Lung (tissue), 12 donors: Measurements from ENCODE around the gene TMF1. TPM values are rescaled to one million over a fixed set of nuclear protein-coding genes. Genes with fewer than 3 reads are reported as not detected.

ENCODE experiments used
- ATAC-seq: fragments of 200-7000 bp; cut with Tn5 transposase; one replicate; pipeline ENCODE4 v1.9.1; 2020; ENCODE audit warnings: moderate number of reproducible peaks; ENCODE audit not compliant: insufficient read depth, low FRiP score
- DNase-seq, 3 donors: peaks; one replicate each; pipeline ENCODE4 v3.0.0-alpha.2; 2013 to 2017
- H3K27ac ChIP-seq, 2 donors: one replicate each; pipeline ENCODE4 v1.5.1; 2013; ENCODE audit warnings: mild to moderate bottlenecking in 2 of 2, moderate library complexity in 2 of 2, control low read depth in 1 of 2, inconsistent platforms in 1 of 2, low read depth in 1 of 2, low read length in 1 of 2
- H3K27me3 ChIP-seq, 3 donors: one replicate each; pipeline ENCODE4 v1.5.1; 2013; ENCODE audit warnings: low read length in 2 of 3; ENCODE audit not compliant: control insufficient read depth in 3 of 3, insufficient read depth in 3 of 3
- H3K36me3 ChIP-seq, 4 donors: one replicate each; pipeline ENCODE4 v1.5.1; 2013; ENCODE audit warnings: low read length in 4 of 4, mild to moderate bottlenecking in 1 of 4, moderate library complexity in 1 of 4; ENCODE audit not compliant: control insufficient read depth in 4 of 4, insufficient read depth in 4 of 4
- H3K4me1 ChIP-seq, 5 donors: one replicate each; pipeline ENCODE4 v1.5.1; 2013; ENCODE audit warnings: low read length in 5 of 5, mild to moderate bottlenecking in 2 of 5, moderate library complexity in 1 of 5; ENCODE audit not compliant: control insufficient read depth in 5 of 5, insufficient read depth in 5 of 5
- H3K4me3 ChIP-seq: one replicate; pipeline ENCODE4 v1.5.1; 2013; ENCODE audit warnings: mild to moderate bottlenecking, control low read depth, moderate library complexity
- H3K9ac ChIP-seq, 2 donors: one replicate each; pipeline ENCODE4 v1.5.1; 2013; ENCODE audit warnings: low read length in 2 of 2, control low read depth in 1 of 2; ENCODE audit not compliant: insufficient read depth in 1 of 2
- H3K9me3 ChIP-seq, 4 donors: one replicate each; pipeline ENCODE4 v1.5.1; 2013; ENCODE audit warnings: low read length in 3 of 4, mild to moderate bottlenecking in 1 of 4, moderate library complexity in 1 of 4; ENCODE audit not compliant: control insufficient read depth in 4 of 4, insufficient read depth in 3 of 4
- CTCF ChIP-seq: IDR thresholded peaks from 2 replicates; pipeline ENCODE4 v1.5.1; 2012; ENCODE audit warnings: mild to moderate bottlenecking; ENCODE audit errors: control extremely low read depth, extremely low read depth
- WGBS, 2 donors: extraction: QIAGEN DNeasy Blood & Tissue Kit; methylation state at CpG; one replicate each; pipeline ENCODE4 v1.1.7; 2013; 5-methylcytosine and 5-hydroxymethylcytosine counted together
- polyA plus RNA-seq, 2 donors: library from polyadenylated mRNA; stranded (reverse); fragments of 200-250 nt; gene quantifications; one replicate each; pipeline ENCODE4 v1.2.1, GENCODE V29; 2013
- total RNA-seq, 2 donors: library from RNA; depleted of rRNA in 1 of 2; stranded (reverse); fragments of >200 nt in 1 of 2; gene quantifications; one replicate each; pipeline ENCODE4 v1.2.1, GENCODE V29; 2014 to 2021
- donor health status: control.
- donor health status: control.
- donor health status: Bipolar disorder and iron deficiency.
- donor health status: healthy.
- donor health status: DM: yes; HTN: yes; CAD: no.

The TMF1 gene
- total and polyA plus RNA-seq, 4 donors = 9.6 to 84.3 (median 26.1) TPM

- H3K36me3 ChIP-seq = peaks cover 0 to 4% (median 0%) of the 10 kb centered on the region in 4 donors
- H3K27me3 ChIP-seq = no peaks in the 10 kb centered on the region
- no peaks in the 10 kb centered on the region for H3K9me3 ChIP-seq
- ATAC-seq (peak; percentile 50), DNase-seq (peak; percentile 61 to 82 (median 68))
- peaks cover 6 to 36% (median 24%) of the 10 kb centered on the region in 5 donors for H3K4me1 ChIP-seq
- WGBS, 2 donors = 1% methylated on average over 8 of the region's 8 CpGs
- no peak for TF ChIP-seq CTCF
- H3K27ac ChIP-seq = peak overlapping the region; percentile 99 to 100
- H3K4me3 ChIP-seq = peak overlapping the region; percentile 100
- H3K9ac ChIP-seq = peak overlapping the region in 1 of 2 donors; percentile 63
Observed at GRCh38 chr3:69085833-69086722, 33.9 kb upstream of the TMF1 start.

GRCh38 chr3:69085168-69085832, 33.2 kb upstream of the TMF1 start:
- H3K36me3 ChIP-seq = peaks cover 0 to under 1% (median 0%) of the 10 kb centered on the region in 4 donors
- peak overlapping the region in 1 of 2 donors; percentile 82 for H3K9ac ChIP-seq
- H3K4me1 ChIP-seq = peaks cover 6 to 43% (median 24%) of the 10 kb centered on the region in 5 donors
- TF ChIP-seq CTCF = no peak
- WGBS, 2 donors = 0 to 1% methylated on average over 26 of the region's 26 CpGs
- H3K27ac ChIP-seq = peak overlapping the region; percentile 99 to 100
- H3K27me3 ChIP-seq = no peaks in the 10 kb centered on the region
- H3K9me3 ChIP-seq = no peaks in the 10 kb centered on the region
- ATAC-seq (peak; percentile 1), DNase-seq (peak in 2 of 3 donors; percentile 21 to 44)
- H3K4me3 ChIP-seq = peak overlapping the region; percentile 100

GRCh38 chr3:69084326-69085167, 32.4 kb upstream of the TMF1 start, which contains the start of gene ARL6IP5:
ARL6IP5 (plus strand) TSS chr3:69084937; CDS start chr3:69085048, 111 bp downstream.
- TF ChIP-seq CTCF = no peak
- peaks cover 6 to 43% (median 19%) of the 10 kb centered on the region in 5 donors for H3K4me1 ChIP-seq

More at GRCh38 chr3:69084326-69085167, 32.4 kb upstream of the TMF1 start, which contains the start of gene ARL6IP5:
- Histone ChIP-seq H3K9ac (peak within 1 kb of the TSS in 1 of 2 donors; percentile 82), H3K4me3 (peak within 1 kb of the TSS; percentile 100), H3K36me3 (no peaks in the 10 kb centered on the region), H3K27me3 (no peaks in the 10 kb centered on the region), H3K9me3 (no peaks in the 10 kb centered on the region), H3K27ac (peak within 1 kb of the TSS; percentile 99 to 100)
- ATAC-seq = peak; percentile 76
- peak; percentile 93 to 98 (median 94) for DNase-seq
- 1% methylated on average over 32 of the region's 32 CpGs for WGBS, 2 donors
